ENCODE measurements around the gene BHMT2.

DNA sequence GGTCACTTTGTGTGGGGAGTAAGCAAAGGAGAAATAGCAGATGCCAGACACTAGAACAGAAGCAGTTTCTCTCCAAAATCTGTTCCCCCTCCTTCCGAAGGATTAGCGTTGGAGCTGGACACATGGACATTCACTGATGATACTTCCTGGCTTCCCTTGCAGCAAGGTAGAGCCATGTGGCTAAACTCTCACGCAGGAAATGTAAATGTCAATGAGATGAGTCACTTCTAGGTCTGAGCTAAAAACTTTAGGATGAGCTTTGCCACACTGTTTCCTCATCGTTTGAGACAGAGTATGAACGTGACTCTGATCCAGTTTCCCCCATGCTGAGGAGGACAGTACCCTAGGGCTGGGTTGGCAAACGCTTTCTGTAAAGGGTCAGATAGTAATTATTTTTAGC lies 5.1 kb downstream of the BHMT2 start:
- TF ChIP-seq CTCF (conservative IDR thresholded peaks at IDR 0.05; ENCODE audit: low read depth in 2 of 2) (no peak), POLR2AphosphoS5 (IDR thresholded peaks at IDR 0.05; ENCODE audit: low read depth) (no peak)
